DOHH2 (cell line): ENCODE data around the gene SLC5A10.

Experiments used
- EZH2phosphoT487 ChIP-seq: fragments of 200-600 bp; sonication (generic); IDR thresholded peaks from 2 replicates; pipeline ENCODE4 v1.6.1; 2017; ENCODE audit warnings: borderline replicate concordance, mild to moderate bottlenecking, antibody characterized with exemption, low read length, moderate library complexity, mixed read lengths
- TF ChIP-seq, protein P1 (sequence below): fragments of 200-600 bp; sonication (generic); IDR thresholded peaks from one replicate; pipeline ENCODE4 v1.5.1; 2014; ENCODE audit warnings: antibody characterized with exemption, mild to moderate bottlenecking, low read depth, low read length; ENCODE audit not compliant: poor library complexity, severe bottlenecking

DNA sequence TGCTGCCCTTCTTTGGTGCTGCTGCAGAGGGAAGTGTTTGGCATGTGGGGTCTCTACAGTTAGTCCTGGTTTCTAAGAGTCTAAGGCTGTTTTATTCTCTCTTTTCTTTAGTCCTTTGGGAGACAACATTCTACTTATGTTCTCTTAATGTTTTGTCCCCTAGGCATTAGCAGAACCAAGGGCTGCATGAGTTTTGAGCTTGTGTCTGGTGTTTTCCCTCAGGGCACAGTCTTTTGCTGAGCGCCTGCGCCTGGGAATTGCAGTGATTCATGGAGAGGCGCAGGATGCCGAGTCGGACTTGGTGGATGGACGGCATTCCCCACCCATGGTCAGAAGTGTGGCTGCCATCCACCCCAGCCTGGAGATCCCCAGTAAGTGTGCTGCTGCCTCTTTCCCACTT is 41.1 kb upstream of the SLC5A10 start:
- TF ChIP-seq, protein P1, sequence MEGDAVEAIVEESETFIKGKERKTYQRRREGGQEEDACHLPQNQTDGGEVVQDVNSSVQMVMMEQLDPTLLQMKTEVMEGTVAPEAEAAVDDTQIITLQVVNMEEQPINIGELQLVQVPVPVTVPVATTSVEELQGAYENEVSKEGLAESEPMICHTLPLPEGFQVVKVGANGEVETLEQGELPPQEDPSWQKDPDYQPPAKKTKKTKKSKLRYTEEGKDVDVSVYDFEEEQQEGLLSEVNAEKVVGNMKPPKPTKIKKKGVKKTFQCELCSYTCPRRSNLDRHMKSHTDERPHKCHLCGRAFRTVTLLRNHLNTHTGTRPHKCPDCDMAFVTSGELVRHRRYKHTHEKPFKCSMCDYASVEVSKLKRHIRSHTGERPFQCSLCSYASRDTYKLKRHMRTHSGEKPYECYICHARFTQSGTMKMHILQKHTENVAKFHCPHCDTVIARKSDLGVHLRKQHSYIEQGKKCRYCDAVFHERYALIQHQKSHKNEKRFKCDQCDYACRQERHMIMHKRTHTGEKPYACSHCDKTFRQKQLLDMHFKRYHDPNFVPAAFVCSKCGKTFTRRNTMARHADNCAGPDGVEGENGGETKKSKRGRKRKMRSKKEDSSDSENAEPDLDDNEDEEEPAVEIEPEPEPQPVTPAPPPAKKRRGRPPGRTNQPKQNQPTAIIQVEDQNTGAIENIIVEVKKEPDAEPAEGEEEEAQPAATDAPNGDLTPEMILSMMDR = no peak
- TF ChIP-seq EZH2phosphoT487 = no peak
